SK-N-SH treated with all-trans-retinoic acid at 6 μM for 48 hours (cell line): Measurements from ENCODE around the gene WASF1.

Experiments used
- ARNTL ChIP-seq: fragments of 450-650 bp; formaldehyde crosslinking; IDR thresholded peaks from 2 replicates; pipeline ENCODE4 v1.5.0; 2020; ENCODE audit warnings: low read depth, mild to moderate bottlenecking, moderate library complexity, borderline replicate concordance
- ISL1 ChIP-seq: fragments of 250-450 bp; sonication (Bioruptor Pico); IDR thresholded peaks from 2 replicates; pipeline ENCODE4 v2.1.2; 2022; ENCODE audit warnings: mild to moderate bottlenecking, moderate library complexity
- OSR1 ChIP-seq: fragments of 250-450 bp; sonication (Bioruptor Pico); IDR thresholded peaks from 2 replicates; pipeline ENCODE4 v1.8.0; 2022; ENCODE audit warnings: moderate library complexity, mild to moderate bottlenecking, inconsistent platforms
- PATZ1 ChIP-seq: fragments of 250-450 bp; sonication (Bioruptor Pico); IDR thresholded peaks from 2 replicates; pipeline ENCODE4 v1.8.0; 2020; ENCODE audit warnings: mild to moderate bottlenecking, moderate library complexity, borderline replicate concordance
- PPARA ChIP-seq: fragments of 250-450 bp; sonication (Bioruptor Pico); IDR thresholded peaks from 2 replicates; pipeline ENCODE4 v1.5.0; 2020; ENCODE audit warnings: mild to moderate bottlenecking, borderline replicate concordance
- ZNF70 ChIP-seq: fragments of 450-650 bp; formaldehyde crosslinking; IDR thresholded peaks from 2 replicates; pipeline ENCODE4 v1.5.0; 2020; ENCODE audit warnings: mild to moderate bottlenecking, moderate library complexity
- TF ChIP-seq, protein P1 (sequence below): fragments of 250-450 bp; sonication (Bioruptor Pico); IDR thresholded peaks from 2 replicates; pipeline ENCODE4 v1.5.0; 2020; ENCODE audit warnings: mild to moderate bottlenecking, moderate library complexity

GRCh38 chr6:110063594-110064263, 115.7 kb downstream of the WASF1 start:
- TF ChIP-seq ISL1 (CRISPR knock-in tag): no peak
- no peak for TF ChIP-seq ARNTL (CRISPR knock-in tag)
- TF ChIP-seq PATZ1 (CRISPR knock-in tag): no peak
- TF ChIP-seq, protein P1, sequence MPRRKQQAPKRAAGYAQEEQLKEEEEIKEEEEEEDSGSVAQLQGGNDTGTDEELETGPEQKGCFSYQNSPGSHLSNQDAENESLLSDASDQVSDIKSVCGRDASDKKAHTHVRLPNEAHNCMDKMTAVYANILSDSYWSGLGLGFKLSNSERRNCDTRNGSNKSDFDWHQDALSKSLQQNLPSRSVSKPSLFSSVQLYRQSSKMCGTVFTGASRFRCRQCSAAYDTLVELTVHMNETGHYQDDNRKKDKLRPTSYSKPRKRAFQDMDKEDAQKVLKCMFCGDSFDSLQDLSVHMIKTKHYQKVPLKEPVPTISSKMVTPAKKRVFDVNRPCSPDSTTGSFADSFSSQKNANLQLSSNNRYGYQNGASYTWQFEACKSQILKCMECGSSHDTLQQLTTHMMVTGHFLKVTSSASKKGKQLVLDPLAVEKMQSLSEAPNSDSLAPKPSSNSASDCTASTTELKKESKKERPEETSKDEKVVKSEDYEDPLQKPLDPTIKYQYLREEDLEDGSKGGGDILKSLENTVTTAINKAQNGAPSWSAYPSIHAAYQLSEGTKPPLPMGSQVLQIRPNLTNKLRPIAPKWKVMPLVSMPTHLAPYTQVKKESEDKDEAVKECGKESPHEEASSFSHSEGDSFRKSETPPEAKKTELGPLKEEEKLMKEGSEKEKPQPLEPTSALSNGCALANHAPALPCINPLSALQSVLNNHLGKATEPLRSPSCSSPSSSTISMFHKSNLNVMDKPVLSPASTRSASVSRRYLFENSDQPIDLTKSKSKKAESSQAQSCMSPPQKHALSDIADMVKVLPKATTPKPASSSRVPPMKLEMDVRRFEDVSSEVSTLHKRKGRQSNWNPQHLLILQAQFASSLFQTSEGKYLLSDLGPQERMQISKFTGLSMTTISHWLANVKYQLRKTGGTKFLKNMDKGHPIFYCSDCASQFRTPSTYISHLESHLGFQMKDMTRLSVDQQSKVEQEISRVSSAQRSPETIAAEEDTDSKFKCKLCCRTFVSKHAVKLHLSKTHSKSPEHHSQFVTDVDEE: no peak
- no peak for TF ChIP-seq OSR1 (CRISPR knock-in tag)
- TF ChIP-seq ZNF70: no peak
- no peak for TF ChIP-seq PPARA
